Lower leg skin (tissue), 3 donors: Measurements from ENCODE around the gene TMOD2.

Source experiments
- POLR2A ChIP-seq, 2 donors: fragments of 450-650 bp; IDR thresholded peaks; one replicate each; pipeline ENCODE4 v1.6.1; 2016 to 2017; ENCODE audit warnings: antibody characterized with exemption in 2 of 2, mild to moderate bottlenecking in 1 of 2, moderate library complexity in 1 of 2
- TF ChIP-seq, protein P1 (sequence below), 3 donors: fragments of 450-650 bp; IDR thresholded peaks; one replicate each; pipeline ENCODE4 v1.5.1; 2016; ENCODE audit warnings: antibody characterized with exemption in 3 of 3, mild to moderate bottlenecking in 3 of 3, moderate library complexity in 2 of 3

DNA sequence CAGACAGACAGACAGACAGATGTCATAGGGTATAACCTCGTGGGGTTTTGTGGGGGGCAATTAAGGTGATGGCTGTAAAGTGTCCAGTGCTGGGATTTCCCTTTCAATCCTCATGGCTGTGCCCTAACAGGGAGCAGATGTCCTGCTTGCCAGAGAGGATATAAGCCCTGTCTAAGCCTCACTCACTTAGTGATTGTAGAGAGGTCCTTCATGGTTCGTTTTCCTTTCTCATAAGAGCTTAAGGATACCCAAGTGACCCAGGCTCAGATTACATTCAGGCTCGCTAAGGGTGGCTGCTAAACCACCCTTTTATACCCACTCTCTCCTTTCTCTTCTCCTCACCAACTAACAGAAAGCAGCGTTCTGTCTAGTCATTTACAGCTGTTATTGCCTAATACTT lies 33.2 kb upstream of the TMOD2 start:
- TF ChIP-seq, protein P1, sequence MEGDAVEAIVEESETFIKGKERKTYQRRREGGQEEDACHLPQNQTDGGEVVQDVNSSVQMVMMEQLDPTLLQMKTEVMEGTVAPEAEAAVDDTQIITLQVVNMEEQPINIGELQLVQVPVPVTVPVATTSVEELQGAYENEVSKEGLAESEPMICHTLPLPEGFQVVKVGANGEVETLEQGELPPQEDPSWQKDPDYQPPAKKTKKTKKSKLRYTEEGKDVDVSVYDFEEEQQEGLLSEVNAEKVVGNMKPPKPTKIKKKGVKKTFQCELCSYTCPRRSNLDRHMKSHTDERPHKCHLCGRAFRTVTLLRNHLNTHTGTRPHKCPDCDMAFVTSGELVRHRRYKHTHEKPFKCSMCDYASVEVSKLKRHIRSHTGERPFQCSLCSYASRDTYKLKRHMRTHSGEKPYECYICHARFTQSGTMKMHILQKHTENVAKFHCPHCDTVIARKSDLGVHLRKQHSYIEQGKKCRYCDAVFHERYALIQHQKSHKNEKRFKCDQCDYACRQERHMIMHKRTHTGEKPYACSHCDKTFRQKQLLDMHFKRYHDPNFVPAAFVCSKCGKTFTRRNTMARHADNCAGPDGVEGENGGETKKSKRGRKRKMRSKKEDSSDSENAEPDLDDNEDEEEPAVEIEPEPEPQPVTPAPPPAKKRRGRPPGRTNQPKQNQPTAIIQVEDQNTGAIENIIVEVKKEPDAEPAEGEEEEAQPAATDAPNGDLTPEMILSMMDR (IDR thresholded peaks at IDR 0.05) = no peak
- TF ChIP-seq POLR2A (IDR thresholded peaks at IDR 0.05) = no peak
